HG02623 (cell line): ENCODE data around the gene IP6K3.

Experiments
- ATAC-seq: cut with Tn5 transposase; IDR thresholded peaks from one replicate; pipeline ENCODE4 v1.9.1; 2021; ENCODE audit warnings: moderate library complexity; ENCODE audit not compliant: unreplicated experiment

The IP6K3 gene

GRCh38 chr6:33777398-33778388, 31.0 kb upstream of the IP6K3 start:
- no peak for ATAC-seq

GRCh38 chr6:33776764-33777163, 30.1 kb upstream of the IP6K3 start:
- no peak for ATAC-seq

DNA sequence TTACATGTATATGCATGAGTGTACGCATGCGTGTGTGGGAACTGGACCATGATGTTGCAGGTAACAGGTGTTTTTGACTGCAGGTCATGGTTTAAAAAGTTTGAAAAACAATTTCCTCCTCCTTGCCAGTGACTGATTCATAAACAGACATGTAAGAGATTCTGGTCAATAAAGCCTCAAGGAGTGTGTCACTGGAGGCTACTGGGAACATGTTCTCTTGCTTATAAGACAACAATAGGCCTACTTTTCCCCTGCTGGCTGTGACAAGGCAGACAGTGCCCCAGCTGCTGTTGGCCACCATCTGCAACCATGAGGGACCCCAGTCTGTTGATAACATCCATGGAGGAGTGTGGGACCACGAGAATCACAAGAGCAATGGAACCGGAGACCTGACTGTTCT, 29.5 kb upstream of the IP6K3 start:
- ATAC-seq, result no peak

DNA sequence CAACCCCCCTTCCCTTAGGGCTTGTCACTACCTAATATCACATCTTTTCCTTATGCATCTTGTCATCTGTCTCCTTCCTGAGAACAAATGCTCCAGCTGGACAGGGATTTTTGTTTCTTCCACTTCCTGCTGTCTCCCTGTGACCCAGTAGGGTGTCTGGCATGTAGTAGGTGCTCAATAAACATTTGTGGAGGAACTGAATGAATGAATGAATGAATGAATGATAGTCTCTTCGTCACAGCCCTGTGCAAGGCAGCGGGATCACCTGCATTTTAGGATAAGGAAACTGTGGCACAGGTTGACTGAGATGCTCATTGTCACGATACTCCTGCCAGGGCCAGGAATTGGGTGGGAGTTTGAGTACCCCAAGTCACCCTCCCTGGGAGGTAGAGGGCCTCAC, 28.1 kb upstream of the IP6K3 start:
- no peak for ATAC-seq

GRCh38 chr6:33772902-33773472, 26.3 kb upstream of the IP6K3 start:
- no peak for ATAC-seq

- ATAC-seq, result no peak
These were observed 25.6 kb upstream of the IP6K3 start for GRCh38 chr6:33772082-33772830.

GRCh38 chr6:33771146-33772081, 24.7 kb upstream of the IP6K3 start:
- ATAC-seq, result no peak

DNA sequence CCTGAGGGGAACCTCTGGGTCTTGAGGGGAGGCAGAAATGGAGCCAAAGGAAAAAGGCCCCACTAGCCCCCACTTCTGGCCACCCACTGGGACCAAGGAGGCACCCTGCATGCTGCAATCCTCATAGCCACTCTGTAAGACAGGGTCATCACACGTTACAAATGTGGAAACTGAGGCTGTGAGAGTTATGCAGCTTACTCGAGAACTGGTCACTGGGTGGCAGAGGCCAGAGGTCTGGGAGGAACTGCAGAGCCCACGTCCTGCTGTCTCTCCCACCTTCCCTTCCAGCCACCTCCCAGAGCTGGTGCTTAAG, 24.1 kb upstream of the IP6K3 start:
- no peak for ATAC-seq

GRCh38 chr6:33770124-33770832, 23.6 kb upstream of the IP6K3 start:
- no peak for ATAC-seq

DNA sequence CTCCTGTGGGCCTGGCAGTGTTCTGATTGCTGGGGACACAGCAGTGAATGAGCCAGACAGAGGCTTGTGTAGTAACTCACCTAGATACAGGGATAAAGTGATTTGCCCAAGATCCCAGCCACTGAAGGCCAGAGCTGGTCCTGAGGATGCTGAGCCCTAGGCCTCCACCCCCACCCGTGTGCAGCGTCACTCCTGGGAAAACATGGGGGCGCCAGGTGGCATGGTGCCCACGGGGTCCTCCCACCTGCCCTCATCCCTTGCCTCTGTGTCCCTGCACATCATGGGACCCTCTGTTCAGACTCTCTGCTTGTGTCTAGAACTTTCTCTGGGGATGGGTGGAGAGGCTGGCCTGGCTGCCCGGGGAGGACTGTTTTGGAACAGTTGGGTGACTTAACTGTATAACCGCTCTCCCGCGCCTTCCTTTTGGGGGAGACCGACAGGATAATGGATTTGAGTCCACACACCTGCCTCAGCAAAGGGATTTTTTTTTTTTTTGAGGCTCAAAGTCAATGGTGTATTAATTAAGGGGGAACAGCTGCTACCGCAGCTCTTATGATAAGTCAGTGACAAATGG, 22.6 kb upstream of the IP6K3 start:
- ATAC-seq, result no peak

DNA sequence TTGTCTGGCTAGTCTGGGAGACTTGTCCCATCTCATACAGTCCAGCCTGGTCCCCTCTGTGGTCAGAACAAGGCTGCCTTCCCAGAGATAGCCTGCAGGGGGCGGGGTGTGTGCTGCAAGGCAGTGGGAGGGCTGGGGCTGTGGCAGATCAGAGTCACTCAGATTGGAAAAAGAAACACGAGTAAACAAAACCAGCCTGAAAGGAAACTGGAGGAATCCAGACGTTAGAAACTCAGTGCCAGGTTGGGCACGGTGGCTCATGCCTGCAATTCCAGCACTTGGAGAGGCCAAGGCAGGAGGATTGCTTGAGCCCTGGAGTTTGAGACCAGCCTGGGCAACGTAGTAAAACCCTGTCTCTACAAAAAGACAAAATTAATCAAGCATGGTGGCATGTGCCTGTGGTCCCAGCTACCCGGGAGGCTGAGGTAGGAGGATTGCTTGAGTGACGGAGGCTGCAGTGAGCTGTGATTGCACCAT, 22.0 kb upstream of the IP6K3 start:
- ATAC-seq, result no peak

DNA sequence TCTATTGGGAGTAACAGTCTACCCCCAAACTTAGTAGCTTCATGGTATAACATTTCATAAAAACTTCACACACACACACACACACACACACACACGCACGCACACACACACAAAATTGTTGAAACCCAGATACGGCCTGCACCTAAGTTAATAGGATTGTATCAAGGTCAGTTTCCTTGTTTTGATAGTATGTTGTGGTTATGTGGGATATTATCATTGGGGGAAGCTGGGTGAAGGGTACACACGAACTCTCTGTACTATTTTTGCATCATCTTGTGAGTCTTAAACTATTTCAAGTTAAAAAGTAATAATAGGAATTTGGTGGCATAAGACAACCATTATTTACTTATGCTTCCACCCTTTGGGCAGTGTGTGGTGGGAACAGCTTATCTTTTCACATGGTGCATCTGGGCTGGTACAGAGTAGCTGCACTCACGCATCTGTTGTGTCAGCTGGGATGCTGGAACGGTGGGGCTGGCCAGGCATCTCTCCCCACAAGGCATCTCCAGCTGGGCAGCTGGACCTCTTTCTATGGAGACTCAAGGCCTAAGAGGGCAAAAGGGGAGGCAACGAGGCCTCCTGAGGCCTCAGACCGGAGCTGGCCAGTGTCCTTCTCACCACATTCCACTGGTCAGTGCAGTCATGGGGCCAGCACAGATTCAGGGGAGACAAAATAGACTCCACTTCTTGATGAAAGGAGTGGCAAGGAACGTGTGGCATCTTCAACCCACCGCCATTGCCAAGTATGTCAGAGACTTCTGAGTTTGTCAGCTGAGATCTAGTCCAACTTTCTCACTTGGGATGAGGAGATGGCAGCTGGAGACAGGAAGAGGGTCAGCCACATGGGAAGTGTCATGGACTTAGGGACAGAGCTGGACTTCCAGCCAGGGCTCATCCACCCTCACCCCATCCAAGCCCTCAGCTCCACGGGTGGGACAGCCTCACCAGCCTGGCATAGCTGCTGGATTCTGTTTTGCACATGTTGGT, 20.5 kb upstream of the IP6K3 start:
- ATAC-seq, result no peak

GRCh38 chr6:33765368-33765767, 18.7 kb upstream of the IP6K3 start:
- no peak for ATAC-seq

DNA sequence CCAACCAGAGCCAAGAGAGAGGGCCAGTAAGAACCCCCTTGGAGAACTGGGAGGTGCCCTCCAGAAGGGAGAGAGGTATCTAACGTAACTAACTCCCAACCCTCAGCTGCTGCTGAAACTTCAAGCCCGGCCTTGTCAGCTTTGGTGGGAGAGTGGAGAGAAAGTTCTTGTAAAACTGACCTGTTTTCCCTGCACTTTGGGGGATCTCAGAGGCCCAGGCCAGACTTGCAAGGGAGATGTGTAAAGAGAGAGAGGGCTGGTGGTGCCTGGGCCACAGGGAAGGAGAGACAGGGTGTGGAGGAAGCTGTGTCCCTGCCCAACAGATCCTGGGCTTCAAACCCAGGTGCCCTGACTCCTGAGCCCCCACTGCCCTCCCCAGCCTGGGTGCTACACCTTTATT, 17.3 kb upstream of the IP6K3 start:
- ATAC-seq, result no peak

DNA sequence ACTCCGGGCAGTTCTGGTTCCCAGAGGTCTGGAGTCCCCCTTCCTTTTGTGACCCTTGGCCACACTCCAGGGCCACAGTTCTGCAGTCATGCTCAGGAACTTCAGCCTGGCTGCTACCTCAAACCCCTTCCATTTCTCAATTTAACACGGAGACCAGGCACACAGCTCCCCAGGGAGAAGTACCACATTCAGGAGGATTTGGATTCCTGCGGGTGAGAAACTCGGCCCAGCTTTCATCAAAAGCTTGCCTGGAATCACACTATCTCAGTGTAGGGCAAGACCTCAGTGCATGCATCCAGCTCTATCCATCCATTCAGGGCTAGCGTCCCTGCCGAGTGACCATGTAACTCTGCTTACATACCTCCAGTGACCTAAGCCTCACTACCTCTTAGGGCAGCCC, 16.8 kb upstream of the IP6K3 start:
- no peak for ATAC-seq

- no peak for ATAC-seq
These were observed 16.0 kb upstream of the IP6K3 start for GRCh38 chr6:33762713-33763112.

DNA sequence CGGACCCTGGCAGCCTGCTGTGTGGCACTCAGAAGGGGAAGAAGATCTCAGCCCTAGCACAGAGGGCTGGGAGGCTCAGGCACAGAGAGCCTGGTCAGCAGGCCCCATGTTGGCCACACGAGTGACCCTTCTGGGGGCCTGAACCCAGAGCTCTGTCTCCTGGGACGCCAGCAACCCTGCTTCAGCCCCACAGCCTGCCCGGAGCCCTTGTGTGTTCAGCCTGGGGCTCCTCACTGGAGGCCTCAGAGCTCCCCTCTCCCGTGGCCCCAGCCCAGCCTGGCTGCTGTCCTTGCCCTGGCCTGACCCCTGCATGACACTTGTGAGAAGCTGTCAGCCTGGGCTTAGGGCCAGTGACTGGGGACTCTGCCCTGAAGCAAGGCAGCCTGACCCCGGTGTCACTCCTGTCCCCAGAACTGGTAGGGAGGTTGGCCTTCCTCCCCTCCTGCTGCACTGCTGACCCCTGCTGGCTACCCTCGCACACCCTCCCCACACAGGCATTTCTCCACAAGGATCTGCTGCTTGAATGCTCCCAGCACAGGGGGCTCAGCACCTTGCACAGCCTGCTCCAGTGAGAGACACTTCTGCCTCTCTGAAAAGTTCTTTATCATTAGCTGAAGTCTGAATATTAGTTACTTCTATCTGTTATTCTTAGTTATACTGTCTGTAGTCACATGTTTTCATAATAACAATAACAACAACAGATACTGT, 15.4 kb upstream of the IP6K3 start:
- no peak for ATAC-seq

DNA sequence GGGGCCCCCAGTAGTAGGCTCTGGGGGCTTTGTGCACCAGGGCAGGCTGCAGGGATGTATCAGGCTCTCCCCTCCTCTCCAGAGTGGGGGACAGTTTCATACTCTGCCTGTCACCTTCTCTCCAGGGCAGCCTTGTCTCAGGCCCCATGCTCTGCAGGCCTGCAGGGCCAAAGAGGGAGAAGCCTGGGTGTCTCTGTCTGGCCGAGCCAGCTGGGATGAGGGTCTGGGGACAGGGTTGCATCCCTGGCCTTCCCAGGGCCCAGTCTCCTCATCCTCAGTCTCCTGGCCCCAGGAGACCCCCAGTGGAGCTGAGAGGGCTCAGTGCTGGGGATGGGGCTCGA, 14.8 kb upstream of the IP6K3 start:
- no peak for ATAC-seq
